HG02642 (cell line): ENCODE data around the gene MEN1.
"Not testable (repeated sequence)": the region's sequence is repeated elsewhere in the genome, so short reads cannot be mapped to it uniquely, and the experiment has no call there.

Experiments
- ATAC-seq: cut with Tn5 transposase; IDR thresholded peaks from one replicate; pipeline ENCODE4 v1.9.1; 2021; ENCODE audit warnings: mild to moderate bottlenecking; ENCODE audit not compliant: unreplicated experiment, poor library complexity

MEN1 gene

GRCh38 chr11:64834031-64834722, 23.8 kb upstream of the MEN1 start:
- no peak for ATAC-seq

GRCh38 chr11:64833509-64833908, 23.2 kb upstream of the MEN1 start:
- ATAC-seq: no peak

- ATAC-seq: no peak
Measured at GRCh38 chr11:64833198-64833502, 22.8 kb upstream of the MEN1 start.

- ATAC-seq: no peak
Measured at GRCh38 chr11:64832467-64833197, 22.3 kb upstream of the MEN1 start.

GRCh38 chr11:64831411-64831891, 21.1 kb upstream of the MEN1 start:
- no peak for ATAC-seq

- ATAC-seq: no peak
Measured at GRCh38 chr11:64829536-64830251, 19.3 kb upstream of the MEN1 start.

GRCh38 chr11:64827451-64827839, 17.1 kb upstream of the MEN1 start:
- no peak for ATAC-seq

GRCh38 chr11:64826578-64827450, 16.5 kb upstream of the MEN1 start:
- no peak for ATAC-seq

- ATAC-seq: no peak
Measured at GRCh38 chr11:64826062-64826461, 15.7 kb upstream of the MEN1 start.

GRCh38 chr11:64823568-64824119, 13.3 kb upstream of the MEN1 start:
- no peak for ATAC-seq

- no peak for ATAC-seq
Measured at GRCh38 chr11:64817476-64817875, 7.1 kb upstream of the MEN1 start.

- not testable (repeated sequence) for ATAC-seq
Measured at GRCh38 chr11:64815433-64815832, 5.1 kb upstream of the MEN1 start.

GRCh38 chr11:64814712-64815187, 4.4 kb upstream of the MEN1 start:
- ATAC-seq: peak; percentile 48

- ATAC-seq: no peak
Measured at GRCh38 chr11:64813826-64814225, 3.5 kb upstream of the MEN1 start.

- no peak for ATAC-seq
Measured at GRCh38 chr11:64810891-64811272, 531 bp upstream of the MEN1 start.

GRCh38 chr11:64809781-64810241, 540 bp downstream of the MEN1 start:
- ATAC-seq: peak; percentile 3

GRCh38 chr11:64805481-64805880, 4.9 kb downstream of the MEN1 start:
- no peak for ATAC-seq

GRCh38 chr11:64804346-64805210, 5.8 kb downstream of the MEN1 start:
- no peak for ATAC-seq

GRCh38 chr11:64803846-64804345, 6.5 kb downstream of the MEN1 start:
- no peak for ATAC-seq
